Fibroblast of the aortic adventitia (primary cell): Measurements from ENCODE around the gene ABHD12. TPM values are rescaled to one million over a fixed set of nuclear protein-coding genes. Genes with fewer than 3 reads are reported as not detected.
"Not testable (repeated sequence)": the region's sequence is repeated elsewhere in the genome, so short reads cannot be mapped to it uniquely, and the experiment has no call there.

Source experiments
- DNase-seq: peaks from one replicate; pipeline ENCODE4 v3.0.0-alpha.2; 2010; ENCODE audit warnings: low read depth
- H3K4me3 ChIP-seq: 2 replicates; pipeline ENCODE4 v1.5.1; 2011; ENCODE audit warnings: low read depth, mild to moderate bottlenecking, control low read depth, low read length, moderate library complexity
- total RNA-seq: library from RNA; depleted of rRNA; stranded (reverse); fragments of >200 nt; gene quantifications from 2 replicates; pipeline ENCODE4 v1.2.3, GENCODE V29; 2012; ENCODE audit warnings: low replicate concordance
- TF ChIP-seq, protein P1 (sequence below): IDR thresholded peaks from 2 replicates; pipeline ENCODE4 v1.5.1; 2011; ENCODE audit warnings: mild to moderate bottlenecking, low read length, control low read depth, inconsistent platforms; ENCODE audit not compliant: insufficient read depth

Gene ABHD12
- total RNA-seq, 1 donor = 25.9 TPM

DNA sequence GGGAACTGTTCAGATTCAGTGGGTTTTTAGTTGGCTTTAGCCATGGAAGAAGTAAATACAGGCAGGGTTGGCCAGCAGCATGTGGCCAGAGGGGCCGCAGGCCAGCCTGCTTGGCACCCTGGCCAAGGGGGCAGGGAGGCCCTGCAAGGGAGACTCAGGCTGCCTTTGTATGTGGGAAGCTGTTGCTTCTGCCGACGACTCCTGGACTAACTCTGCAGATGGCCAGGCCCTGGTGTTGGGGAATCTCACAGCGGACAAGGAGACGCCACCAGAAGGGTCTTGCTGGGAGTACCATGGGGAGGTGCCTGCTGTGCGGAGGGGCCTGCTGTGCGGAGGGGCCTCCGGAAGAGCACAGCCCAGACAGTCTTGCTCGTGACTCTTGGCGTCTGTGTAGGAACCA is 117.6 kb downstream of the ABHD12 start:
- no peak overlapping the region for H3K4me3 ChIP-seq
- TF ChIP-seq, protein P1, sequence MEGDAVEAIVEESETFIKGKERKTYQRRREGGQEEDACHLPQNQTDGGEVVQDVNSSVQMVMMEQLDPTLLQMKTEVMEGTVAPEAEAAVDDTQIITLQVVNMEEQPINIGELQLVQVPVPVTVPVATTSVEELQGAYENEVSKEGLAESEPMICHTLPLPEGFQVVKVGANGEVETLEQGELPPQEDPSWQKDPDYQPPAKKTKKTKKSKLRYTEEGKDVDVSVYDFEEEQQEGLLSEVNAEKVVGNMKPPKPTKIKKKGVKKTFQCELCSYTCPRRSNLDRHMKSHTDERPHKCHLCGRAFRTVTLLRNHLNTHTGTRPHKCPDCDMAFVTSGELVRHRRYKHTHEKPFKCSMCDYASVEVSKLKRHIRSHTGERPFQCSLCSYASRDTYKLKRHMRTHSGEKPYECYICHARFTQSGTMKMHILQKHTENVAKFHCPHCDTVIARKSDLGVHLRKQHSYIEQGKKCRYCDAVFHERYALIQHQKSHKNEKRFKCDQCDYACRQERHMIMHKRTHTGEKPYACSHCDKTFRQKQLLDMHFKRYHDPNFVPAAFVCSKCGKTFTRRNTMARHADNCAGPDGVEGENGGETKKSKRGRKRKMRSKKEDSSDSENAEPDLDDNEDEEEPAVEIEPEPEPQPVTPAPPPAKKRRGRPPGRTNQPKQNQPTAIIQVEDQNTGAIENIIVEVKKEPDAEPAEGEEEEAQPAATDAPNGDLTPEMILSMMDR = no peak
- DNase-seq = no peak

DNA sequence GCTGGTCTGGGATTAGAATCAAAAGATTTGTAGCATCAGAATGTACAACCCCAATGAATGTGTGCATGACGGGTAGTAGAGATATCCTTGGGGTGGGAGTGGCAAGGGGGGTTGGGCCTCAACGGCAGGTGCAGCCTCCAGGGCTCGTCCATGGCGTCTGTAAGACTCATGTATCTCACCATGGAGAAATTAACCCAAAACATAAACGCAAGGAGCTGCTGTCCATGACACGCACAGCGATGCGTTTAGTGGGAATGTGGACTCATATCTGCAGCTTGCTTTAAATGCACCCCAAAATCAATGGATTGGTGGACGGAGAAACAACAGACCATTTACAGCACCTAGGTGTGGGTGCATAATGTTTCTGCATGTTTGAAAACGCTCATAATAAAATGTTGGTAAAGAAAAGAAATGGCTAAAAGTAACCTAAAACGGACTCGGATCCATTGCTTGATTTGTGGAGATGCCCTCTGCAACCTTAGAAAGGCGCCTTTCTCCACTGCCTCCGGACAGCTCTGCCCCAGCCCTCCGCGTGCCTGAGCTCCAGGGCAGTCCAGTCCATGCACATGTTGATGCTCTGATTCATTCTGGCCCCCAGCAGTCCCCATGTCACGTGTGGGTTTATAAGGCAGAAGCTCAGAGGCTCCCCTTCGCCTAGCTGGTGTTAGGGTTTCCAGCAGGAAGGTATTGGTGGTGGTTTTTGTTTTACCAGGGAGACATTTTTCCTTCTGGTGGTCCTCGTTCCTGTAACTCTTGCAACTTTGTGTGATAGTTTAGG is 118.2 kb downstream of the ABHD12 start:
- TF ChIP-seq, protein P1 = no peak

DNA sequence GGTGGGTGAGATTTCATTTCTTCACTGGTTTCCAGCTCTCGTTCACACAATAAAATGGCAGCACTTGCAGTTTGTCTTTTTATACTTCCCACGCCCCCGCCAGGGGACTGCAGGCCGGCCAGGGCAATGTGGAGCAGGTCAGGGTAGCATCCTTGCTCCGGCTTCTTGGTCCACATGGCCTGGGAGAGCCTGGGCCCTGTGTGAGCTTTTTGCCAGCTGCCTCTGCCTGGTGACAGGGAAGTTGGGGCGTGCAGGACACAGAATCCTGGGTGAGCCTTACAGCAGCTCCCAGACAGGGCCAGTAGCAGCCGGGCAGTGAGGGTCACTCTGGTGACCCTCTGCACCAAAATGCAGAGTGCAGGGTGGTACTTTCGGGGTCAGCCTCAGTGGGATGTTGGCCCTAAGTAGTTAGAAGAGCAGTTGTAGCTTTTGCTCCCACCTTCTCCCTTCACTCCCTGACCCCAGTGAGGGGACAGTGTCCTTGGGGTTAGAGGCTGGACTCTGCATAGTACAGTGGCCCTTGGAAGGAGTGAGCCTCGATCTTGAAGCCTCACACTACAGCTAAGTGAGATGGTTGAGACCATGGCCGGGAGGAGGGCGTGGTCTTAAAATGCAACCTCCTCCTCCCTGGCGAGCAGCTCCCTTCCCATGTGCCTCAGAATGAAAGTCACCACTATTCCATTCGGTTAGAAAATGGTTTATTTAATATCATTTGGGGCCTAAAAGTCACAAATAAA is 119.0 kb downstream of the ABHD12 start:
- TF ChIP-seq, protein P1 = no peak
- no peak overlapping the region for H3K4me3 ChIP-seq
- DNase-seq = no peak

More for the DNA sequence above, 118.2 kb downstream of the ABHD12 start:
- H3K4me3 ChIP-seq = no peak overlapping the region
- DNase-seq = no peak

DNA sequence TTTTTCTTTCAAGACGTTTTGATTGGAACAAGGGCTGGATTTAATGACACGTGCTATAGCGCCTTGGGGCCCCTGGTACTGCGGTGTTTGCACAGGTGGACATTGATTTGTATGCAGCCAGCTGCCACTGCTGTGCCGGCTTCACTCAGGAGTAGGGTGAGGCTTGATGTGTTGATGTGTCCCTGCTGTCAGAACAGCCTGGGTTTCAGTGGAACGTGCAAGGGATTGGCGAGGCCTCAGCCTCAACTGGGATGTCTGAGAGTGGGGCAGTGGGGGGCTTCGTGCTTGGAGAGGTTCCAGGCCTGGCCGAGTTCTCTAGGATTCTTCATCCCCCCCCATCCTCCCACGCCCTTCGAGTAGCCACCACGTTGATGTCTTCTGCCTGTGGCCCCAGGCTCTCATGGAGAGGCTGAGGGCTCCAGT is 119.8 kb downstream of the ABHD12 start:
- H3K4me3 ChIP-seq = no peak overlapping the region
- no peak for DNase-seq
- TF ChIP-seq, protein P1 = no peak

DNA sequence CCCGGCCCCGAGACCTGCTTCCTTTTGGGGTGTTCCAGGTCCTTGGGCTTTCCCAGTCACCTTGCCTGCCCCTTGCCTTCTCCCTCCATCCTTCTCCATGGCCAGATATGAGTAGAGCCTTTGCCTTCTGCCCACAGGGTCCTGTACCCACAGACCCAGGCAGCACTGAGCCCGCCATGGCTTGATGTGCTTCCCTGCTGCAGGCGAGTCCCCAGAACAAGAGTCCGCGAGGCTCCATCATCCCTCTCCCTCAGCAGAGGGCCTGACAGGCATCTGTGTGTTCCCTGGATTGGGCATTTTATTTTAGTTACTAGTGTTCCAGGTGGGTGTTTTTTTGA is 120.8 kb downstream of the ABHD12 start:
- no peak for DNase-seq
- TF ChIP-seq, protein P1 = no peak
- H3K4me3 ChIP-seq = no peak overlapping the region

DNA sequence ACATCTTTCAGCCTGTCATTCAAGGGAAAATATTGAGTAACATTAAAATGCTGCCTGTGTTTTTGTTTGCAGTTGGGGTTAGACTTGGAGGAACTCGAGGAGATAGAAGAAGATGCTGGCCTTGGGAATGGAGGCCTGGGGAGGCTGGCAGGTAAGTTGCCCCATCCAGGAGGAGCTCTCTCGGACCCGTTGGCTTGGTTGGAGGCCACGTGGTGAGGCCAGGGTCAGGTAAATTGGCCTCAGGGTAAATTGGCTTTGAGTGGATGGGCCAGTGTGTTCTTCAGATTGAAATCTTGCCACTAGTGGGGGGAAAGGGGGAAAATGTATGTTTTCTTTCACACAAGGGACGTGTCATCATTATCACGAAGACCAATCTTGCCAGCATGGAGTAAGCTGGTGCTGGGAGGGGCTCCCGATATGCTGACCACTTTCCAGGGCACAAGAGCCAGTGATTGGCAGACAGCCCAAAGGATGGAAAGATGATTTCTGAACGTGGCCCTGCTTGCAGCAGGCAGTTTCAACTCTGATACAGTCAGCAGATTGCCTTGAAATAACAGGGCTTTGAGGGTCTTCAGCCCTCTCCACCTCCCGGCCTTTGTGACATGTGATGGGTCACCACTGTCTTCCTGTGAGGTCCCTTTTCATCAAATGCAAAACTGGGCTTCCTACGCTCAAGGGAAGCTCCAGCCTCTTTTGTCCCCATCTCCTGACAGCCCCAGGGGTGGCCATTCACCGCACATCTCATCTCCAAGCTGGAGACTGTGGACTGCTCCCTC is 121.4 kb downstream of the ABHD12 start:
- TF ChIP-seq, protein P1 = no peak
- no peak for DNase-seq
- no peak overlapping the region for H3K4me3 ChIP-seq

DNA sequence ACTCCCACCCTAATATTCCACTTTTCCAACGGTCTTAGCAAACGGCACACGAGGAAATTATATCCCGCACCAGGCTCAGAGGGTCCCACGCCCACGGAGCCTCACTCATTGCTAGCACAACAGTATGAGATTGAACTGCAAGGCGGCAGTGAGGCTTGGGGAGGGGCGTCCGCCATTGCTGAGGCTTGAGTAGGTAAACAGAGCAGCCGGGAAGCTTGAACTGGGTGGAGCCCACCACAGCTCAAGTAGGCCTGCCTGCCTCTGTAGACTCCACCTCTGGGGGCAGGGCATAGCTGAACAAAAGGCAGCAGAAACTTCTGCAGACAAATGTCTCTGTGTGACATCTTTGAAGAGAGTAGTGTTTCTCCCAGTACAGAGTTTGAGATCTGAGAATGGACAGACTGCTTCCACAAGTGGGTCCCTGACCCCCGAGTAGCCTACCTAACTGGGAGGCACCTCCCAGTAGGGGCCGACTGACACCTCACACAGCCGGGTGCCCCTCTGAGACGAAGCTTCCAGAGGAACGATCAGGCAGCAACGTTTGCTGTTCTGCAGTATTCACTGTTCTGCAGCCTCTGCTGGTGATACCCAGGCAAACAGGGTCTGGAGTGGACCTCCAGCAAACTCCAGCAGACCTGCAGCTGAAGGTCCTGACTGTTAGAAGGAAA is 129.7 kb downstream of the ABHD12 start:
- not testable (repeated sequence) for H3K4me3 ChIP-seq, DNase-seq
